HL-60/S4 (cell line): Measurements from ENCODE around the gene ELF2.
"Not testable (repeated sequence)": the region's sequence is repeated elsewhere in the genome, so short reads cannot be mapped to it uniquely, and the experiment has no call there.

ENCODE experiments used
- in situ Hi-C: fragments of 300-500 bp; cut with MboI; formaldehyde crosslinking; loops from 2 replicates; pipeline ENCODE4 v1.14.3; 2022; ENCODE audit warnings: low sequenced_read_pairs

Gene ELF2

DNA sequence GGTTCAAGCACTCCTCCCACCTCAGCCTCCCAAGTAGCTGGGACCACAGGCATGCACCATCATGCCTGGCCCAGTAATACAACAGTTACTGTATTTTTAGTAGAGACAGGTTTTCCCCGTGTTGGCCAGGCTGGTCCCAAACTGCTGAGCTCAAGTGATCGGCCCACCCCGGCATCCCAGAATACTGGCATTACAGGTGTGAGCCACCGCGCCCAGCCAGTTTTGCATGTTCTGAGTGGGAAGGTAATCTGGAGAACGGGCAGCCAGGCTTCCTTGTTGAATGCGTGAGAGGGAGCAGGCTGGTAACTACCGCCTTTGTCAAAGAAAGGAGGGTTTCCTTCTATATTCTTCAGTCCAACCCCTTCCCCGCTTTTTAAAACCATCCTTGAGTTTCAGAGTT is 152.3 kb downstream of the ELF2 start:
- in situ Hi-C loops = no loop called here

DNA sequence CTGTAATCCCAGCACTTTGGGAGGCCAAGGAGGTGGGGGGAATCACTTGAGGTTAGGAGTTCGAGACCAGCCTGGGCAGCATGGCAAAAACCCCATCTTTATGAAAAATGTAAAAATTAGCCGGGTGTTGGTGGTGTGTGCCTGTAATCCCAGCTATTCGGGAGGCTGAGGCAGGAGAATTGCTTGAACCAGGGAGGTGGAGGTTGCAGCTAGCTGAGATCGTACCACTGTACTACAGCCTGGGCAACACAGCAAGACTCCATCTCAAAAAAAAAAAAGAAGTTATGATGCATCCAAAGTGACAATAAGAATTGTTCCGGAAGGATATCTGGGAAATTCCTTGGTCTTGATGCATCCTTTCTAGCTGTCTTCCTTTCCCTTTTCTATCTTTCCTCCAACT is 154.2 kb downstream of the ELF2 start:
- in situ Hi-C loops = no loop called here

DNA sequence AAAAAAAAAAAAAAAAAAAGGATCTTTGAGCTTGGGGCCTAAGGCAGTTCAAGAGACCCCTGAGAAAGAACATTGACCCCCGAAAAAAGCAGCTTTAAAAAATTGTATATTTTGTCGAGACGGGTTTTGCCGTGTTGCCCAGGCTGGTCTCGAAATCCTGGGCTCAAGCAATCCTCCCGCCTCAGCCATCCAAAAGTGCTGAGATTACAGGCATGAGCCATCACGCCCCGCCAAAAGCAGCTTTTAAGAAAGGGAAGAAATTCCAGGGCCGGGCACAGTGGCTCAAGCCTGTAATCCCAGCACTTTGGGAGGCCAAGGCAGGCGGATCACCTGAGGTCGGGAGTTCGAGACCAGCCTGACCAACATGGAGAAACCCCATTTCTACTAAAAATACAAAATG is 155.9 kb downstream of the ELF2 start:
- in situ Hi-C loops = not testable (repeated sequence)

DNA sequence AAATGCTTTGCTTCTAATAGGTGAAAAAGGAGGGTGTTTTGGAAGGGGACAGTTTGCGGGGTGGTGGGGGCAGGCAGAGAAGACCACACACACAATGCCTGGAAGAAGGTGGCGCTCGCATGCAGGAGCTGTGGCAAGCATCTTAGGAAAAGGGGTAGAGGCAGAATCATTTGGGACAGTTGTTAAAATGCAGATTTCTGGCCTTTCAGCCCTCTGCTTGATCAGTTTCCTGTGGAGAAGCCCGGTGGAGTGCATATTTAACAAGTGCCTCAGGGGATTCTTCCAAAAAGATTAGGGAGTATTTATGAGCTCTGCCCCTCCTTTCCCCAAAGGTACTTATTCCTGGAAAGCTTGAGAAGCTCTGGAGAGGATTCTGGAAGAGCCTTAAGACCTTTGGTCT is 156.6 kb downstream of the ELF2 start:
- in situ Hi-C loops = no loop called here

DNA sequence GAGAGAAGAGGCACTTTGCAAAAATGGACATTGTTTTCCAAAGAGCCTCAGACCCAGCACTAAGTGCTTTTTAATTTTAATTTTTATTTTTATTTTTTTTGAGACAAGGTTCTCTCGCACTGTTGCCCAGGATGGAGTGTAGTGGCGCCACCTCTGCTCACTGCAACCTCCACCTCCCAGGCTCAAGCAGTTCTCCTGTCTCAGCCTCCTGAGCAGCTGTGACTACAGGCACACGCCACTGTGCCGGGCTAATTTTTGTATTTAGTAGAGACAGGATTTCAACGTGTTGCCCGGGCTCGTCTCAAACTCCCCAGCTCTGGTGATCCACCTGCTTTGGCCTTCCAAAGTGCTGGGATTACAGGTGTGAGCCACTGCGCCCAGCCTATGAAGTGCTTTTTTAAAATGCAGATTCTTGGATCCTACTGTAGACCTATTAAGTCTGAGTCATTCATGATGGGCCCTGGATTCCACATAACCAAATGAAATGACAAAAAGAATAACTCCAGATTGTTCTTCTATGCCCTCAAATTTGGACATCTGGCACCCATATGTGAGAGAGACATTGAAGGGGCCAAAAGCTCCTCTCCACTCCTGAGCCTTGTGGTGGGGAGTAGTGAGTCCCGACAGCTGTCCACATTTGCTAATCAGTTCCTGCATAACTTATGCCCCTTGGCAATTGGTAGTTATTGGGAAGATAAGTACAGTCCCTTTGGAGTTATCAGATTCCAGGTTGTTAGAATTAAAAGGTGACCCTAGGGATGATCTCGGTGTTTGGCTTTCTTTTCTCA is 157.9 kb downstream of the ELF2 start:
- in situ Hi-C loops = no loop called here

DNA sequence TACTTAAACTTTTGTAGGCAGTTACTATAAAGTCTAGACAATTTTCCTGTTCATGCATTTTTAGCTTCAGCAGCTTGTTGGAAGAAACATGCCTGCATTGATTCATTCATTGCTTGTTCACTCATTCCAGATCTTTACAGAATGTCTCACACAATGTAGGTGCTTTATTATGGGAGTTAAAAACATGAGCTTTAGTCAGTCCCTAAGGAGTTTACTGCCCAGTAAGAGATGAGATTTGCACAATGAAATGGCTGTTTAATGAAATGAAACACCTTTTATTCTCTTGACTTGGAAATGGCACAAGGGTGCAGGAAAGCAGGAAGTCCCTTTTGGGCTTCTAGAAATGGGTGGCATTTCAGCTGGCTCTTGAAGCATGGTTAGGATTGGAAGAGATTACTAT is 158.5 kb downstream of the ELF2 start:
- in situ Hi-C loops = no loop called here

DNA sequence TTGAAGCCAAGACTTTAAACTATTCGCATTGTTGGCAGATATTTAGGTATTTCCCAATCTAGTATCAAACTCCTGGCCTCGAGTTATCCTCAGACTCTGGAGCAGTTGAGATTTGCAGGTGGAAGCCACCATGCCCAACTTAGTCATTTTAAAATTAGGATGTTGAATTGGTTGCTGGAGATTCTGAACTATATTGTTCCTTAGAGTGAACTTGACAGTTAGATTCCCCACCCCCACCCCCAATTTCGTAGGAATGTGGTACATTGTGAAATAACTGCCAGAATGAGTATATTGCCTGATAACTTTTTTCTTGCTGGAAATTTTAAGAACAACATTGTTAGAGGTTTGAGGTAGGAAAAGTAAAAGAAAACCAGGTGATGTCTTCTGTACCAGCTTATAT is 159.2 kb downstream of the ELF2 start:
- in situ Hi-C loops = no loop called here

DNA sequence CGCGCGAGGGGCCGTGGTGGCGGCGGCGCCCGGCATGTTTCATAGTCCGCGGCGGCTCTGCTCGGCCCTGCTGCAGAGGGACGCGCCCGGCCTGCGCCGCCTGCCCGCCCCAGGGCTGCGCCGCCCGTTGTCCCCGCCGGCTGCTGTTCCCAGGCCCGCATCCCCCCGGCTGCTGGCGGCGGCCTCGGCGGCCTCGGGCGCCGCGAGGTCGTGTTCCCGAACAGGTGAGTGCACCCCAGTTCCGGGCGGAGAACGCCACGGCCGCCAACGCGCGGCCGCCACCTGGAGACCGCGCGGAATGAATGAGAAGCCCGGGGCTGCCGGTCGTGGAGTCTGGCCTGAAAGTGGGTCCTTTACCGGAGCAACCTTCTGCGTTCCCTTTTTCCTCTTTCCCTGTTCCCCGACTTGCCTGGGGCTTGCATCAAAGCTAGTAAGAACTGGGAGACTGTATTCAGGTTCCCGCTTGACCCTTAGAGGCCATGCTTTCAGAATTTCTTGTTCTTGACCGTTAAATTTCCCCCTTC is 161.0 kb downstream of the ELF2 start:
- in situ Hi-C loops = no loop called here

DNA sequence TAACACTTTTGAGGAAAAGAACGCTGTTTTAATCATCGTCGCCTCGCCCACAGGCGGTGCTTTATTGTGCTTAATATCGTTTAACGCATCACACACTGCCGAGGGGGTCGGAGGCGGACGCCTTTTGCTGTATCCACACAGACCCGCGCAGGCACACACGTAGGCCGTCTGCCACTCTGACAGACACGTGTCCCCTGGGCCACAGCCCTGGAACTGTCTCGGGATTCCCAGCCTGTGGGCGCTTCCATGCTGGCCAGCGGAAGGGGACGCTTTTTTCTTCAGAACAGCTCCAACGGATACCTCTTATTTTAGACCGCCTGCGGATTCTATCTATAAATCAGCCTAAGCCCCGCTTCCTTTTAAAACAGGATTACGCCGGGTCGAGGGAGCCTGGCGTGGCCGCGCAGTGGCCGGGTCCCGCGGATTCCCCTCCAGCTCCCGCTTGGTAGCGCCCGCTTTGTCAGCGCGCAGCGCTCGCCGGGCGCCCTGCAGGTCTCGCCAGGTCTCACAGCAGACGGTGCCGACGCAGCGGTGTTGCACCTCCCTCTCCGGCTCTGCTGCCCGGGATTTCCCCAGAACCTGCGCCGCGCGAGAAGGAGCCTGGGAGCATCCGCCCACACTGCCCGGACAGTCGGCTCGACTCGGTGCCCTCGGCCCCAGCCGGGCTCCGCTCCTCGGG is 161.6 kb downstream of the ELF2 start, which contains the start of gene NOCT:
TSS of gene NOCT (plus strand) at position 513 of the 679 bp plus-strand sequence. CDS start 201 bp downstream, outside the sequence.
- in situ Hi-C loops = no loop called here

DNA sequence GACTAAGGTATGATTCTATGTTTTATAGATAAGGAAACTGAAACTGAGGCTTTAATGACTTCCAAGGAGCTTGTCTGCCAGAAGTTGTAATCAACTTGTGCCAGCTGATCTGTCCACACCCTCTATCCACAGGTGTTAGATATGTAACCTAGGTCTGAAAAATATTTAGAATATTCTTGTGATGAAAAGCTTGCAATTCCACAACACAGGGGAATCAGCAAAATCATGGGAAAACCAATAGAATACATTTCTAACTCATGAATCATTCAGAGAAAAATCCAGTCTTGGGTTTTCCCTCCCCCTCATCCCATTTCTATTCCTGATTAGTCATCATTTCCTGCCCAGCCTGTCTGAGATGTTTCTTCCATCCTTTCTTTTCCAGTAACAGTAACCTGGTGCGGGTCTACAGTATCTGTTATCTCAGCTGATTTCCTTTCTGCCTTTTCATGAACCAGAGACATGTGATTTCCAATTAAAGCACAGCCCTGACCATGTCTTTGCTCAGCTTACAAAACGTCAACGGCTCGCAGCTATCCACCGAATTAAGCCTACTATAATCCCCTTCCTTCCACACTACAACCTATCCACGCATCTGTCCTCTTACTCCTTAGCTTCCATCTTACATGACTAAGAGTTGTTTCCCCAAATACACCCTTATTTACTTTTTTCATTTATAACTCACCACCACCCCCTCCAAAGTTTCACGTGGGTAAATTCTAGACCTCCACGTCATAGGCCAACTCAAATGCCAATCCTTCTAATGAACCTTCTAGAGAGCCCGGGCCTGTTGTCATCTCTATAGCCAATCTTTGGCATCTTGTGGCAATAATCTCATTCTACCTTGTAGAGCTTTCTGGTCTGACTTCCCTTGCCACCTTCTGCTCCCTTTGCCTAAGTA is 162.4 kb downstream of the ELF2 start:
- in situ Hi-C loops = no loop called here

DNA sequence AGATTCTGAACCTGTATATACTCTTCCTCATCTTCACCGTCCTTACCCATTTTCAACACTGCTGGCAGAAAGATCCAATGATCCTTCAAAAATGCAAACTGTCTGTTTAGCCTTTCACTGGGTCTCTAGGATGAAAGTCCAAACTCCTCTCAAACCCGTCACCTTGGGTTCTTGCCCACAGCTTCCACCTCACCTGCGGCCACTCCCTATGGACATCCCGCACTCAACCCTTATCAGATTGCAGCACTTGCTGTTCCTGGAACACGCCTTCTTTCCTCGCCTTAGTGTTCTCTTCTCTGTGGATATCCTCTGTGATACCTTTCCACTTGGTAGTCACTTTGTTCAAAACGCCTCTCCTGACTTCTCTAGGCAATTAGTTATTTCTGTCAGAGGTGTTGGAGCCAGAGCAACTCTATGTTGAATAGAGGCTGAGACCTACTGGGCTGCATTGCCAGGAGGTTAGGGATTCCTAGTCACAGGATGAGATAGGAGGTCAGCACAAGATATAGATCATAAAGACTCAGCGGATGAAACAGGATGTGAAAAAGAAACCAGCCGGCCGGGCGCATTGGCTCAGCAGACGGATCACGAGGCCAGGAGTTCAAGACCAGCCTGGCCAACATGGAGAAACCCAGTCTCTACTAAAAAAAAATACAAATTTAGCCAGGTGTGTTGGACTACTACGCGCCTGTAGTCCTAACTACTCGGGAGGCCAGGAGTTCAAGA is 165.6 kb downstream of the ELF2 start:
- in situ Hi-C loops = no loop called here

DNA sequence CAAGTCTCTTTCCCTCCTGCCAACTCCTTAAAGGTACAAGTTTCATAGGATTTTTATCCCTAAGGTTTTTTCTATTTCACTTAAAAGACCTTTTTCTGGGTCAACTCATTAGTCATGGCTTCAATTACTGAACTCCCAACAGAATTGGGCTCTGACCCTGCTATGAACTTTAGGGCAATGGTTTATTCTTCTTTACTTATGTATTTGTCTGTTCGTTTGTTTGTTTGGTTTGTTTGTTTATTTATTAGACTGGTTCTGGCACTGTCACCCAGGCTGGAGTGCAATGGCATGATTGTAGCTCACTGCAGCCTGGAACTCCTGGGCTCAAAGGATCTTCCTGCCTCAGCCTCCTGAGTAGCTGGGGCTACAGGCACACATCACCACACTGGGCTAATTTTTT is 167.3 kb downstream of the ELF2 start:
- in situ Hi-C loops = no loop called here

DNA sequence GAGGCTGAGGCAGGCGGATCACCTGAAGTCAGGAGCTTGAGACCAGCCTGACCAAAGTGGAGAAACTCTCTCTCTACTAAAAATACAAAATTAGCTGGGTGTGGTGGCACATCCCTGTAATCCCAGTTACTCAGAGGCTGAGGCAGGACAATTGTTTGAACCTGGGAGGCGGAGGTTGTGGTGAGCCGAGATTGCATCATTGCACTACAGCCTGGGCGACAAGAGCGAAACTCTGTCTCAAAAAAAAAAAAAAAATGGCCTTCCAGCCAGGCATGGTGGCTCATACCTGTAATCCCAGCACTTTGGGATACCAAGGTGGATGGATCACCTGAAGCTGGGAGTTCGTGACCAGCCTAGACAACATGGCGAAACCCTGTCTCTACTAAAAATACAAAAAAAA is 168.7 kb downstream of the ELF2 start:
- in situ Hi-C loops = not testable (repeated sequence)

DNA sequence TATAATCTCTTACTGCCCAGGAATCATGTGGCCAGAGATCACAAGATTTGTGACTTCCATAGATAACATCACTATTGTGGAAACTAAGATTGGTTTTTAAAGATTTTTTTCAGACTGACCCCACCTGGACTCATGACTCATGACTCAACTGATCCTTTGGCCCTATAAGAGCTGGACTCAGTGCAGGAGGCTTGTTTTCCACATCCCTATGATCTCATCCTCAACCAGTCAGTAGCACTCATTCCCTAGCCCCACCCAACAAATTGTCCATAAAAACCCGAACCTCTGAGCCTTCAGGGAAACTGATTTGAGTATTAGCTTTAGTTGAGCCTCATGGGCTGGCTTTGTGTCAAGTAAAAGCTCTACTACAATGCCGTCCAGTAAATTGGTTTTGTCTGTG is 169.4 kb downstream of the ELF2 start:
- in situ Hi-C loops = no loop called here
